GM19099 (cell line): Measurements from ENCODE around the gene JMJD1C.
A peak's percentile ranks its signal among the peaks of the same experiment; 100 is the strongest.

ENCODE experiments used
- POLR2A ChIP-seq: IDR thresholded peaks from 3 replicates; pipeline ENCODE4 v1.6.1; 2011; ENCODE audit warnings: low read depth; ENCODE audit not compliant: insufficient read length; ENCODE audit errors: extremely low read depth

JMJD1C gene

DNA sequence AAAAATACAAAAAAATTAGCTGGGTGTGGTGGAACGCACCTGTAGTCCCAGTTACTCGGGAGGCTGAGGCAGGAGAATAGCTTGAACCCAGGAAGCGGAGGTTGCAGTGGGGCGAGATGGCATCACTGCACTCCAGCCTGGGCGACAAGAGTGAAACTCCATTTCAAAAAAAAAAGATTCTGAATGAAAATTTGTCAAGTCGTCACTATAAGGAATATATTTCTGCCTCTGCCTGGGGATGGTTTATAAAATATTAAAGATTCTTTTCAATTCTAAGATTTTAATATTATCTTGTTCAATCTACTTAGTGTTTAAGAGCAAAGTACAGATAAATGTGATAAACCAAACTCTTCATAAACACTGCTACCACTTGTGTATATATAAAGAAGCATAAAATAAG, 185.4 kb downstream of the JMJD1C start:
- TF ChIP-seq POLR2A: no peak

DNA sequence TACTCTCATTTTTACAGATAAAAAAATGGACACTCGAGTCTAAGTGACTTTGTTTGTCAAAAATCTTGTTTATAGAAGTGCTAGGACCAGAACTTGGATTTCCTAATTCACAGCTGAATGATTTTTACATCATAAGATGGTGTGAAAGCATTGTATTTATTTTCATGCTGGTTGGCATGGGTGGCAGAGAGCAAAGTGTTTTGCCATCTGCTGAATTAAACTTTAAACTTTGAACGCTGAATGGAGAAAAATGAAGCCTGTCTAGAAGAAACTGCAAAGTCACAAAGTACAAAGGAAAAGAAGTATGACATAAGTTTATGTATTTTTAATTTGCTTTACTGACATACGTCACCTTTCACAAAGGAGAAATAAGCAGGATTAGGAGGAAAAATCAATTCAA, 190.7 kb downstream of the JMJD1C start:
- TF ChIP-seq POLR2A: no peak

DNA sequence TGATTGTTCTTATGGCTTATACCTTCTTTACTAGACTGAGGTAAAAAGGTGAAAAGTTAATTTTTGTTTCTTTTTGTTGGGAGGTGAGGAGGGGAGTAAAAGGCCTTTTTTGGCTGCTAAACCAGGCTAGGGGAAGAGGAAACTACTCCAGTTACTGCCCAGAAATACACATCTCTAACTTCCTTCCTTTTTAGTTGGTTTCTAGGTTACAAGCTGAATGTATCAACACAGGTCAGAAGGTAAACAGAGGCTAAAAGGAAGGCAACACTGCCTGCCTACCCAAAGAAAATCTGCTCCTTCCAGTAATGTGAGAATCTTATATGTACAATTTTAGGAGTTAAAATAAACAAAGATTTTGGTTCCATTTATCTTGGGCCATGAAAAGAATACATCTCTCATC, 192.2 kb downstream of the JMJD1C start:
- TF ChIP-seq POLR2A: no peak

DNA sequence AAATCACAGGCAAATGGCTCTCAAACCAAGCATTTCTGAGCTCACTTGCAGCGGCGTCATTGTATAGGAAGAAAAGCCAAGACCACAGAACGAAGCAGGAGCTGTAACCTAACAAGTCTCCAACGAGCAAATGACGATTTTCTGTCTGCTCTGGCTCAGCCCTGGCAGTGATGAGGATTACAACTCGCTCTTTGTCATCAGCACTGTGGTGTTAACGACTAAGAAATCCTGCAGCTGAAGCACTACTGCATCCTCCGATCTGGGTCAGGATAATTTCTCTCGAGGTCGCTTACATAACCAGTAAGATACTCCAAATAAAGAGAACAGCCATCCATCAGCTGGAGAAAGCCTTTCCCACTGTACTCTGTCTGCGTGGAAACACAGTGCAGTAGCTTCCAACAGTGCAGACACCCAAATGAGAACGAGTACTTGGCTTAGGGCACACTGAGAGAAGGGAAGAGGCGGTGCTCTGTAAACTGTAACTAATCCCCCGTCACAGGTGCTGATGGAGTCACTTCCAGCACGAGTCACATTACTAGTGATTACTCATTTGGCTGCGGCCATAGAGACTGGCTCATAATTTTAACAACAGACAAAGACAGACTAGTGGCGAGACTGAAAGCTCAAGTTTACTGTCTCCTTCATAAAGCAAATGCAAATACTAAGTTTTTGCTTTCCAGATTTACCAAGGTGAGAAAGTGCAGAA, 196.8 kb downstream of the JMJD1C start:
- TF ChIP-seq POLR2A: peak; percentile 96

- TF ChIP-seq POLR2A: no peak
These were observed 197.5 kb downstream of the JMJD1C start for GRCh38 chr10:63268149-63268797.

- peak; percentile 54 for TF ChIP-seq POLR2A
These were observed 198.2 kb downstream of the JMJD1C start for GRCh38 chr10:63267414-63268148.

GRCh38 chr10:63266391-63267316, 199.1 kb downstream of the JMJD1C start:
- TF ChIP-seq POLR2A: no peak

GRCh38 chr10:63265683-63266235, 200.0 kb downstream of the JMJD1C start:
- no peak for TF ChIP-seq POLR2A

GRCh38 chr10:63265222-63265617, 200.6 kb downstream of the JMJD1C start:
- TF ChIP-seq POLR2A: peak; percentile 64

DNA sequence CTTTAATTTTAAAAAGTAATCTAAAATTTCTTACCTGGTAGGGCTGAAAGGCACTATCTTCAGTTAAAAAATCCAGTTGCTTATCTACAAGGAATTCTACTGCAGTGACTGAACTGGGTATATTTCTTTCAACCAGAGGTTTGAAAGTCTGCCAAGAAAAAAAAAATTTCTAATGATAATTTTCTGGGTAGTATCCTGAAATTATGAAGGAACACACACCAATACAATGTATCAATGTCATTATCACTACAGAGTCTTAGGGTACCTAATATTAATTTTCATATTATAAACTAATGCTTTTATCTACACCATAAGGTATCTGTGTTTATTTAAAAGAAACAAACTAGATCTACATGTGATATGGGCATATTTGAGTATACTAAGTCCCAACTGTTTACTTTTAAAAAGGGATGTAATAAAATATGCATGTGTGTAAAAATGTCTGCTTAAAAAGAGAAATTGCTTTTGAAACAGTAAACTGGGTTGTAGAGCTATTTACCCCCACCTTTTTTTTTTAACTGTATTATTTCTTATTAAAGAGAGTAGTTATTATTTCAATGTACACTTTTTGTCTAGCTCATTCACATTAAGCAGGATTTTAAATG, 201.1 kb downstream of the JMJD1C start:
- TF ChIP-seq POLR2A: no peak

DNA sequence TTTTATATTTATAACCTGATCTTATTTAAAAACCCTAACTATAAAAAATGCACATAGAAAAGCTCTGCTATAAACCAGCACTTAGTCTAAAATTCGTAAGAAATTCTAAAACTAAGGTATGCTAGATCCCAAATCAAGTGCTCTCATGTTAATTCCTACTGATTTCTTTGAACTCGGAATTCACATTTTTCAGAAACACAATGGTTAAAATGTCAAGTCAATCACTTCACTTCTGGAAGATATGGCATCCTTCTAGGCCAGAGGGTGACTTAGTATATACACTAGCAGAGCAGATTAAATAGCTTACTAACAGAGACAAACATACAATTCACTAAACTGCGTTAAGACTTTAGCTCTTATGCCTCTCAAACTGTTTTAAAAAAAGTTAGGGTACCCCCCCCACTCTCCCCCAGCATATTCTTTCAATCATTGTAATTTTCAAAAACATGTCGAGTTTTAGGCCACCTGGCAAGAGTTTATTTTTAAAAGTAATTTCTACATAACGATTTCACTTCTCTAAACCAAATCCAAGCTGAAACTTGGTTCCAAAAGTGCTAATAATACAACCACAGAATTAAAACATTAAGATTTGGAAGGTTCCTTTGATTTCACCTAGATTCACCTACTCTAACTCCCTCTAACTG, 203.2 kb downstream of the JMJD1C start:
- TF ChIP-seq POLR2A: no peak

DNA sequence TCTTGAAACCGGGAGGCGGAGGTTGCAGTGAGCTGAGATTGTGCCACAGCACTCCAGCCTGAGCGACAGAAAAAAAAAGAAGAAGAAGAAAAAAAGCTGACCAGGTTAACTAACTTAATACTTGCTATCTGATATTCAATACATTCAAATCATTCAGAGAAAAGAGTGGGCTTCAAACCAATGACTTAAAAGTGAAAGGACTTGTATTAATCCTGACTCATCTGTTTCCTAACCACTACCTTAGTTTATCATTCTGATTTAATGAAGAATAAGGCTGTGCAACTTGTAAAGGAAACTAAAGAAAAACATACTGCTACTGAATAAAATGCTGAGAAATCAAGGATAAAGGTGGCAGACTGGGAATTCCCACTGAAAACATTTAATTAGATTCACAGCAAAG, 204.3 kb downstream of the JMJD1C start:
- TF ChIP-seq POLR2A: no peak

GRCh38 chr10:63260860-63261251, 204.9 kb downstream of the JMJD1C start:
- TF ChIP-seq POLR2A: no peak
